ENCODE measurements around the gene LDB1.

The LDB1 gene

DNA sequence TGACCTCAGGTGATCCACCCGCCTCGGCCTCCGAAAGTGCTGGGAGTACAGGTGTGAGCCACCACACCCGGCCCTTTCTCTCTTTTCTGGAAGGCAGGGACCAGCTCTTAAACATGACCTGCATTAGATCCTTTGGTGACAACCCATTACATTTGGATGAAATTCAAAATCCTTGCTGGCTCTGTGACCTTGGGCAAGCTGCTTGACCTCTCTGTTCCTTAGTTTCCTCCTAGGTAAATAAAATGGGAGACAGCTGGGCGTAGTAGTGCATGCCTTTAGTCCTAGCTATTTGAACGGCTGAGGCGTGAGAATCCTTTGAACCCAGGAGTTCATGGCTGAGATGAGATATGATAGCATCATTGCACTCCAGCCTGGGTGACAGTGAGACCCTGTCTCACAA lies 23.7 kb downstream of the LDB1 start:
- H3K4me3 ChIP-seq (ENCODE audit: low read depth, low read length): no peak overlapping the region
- TF ChIP-seq, protein P1, sequence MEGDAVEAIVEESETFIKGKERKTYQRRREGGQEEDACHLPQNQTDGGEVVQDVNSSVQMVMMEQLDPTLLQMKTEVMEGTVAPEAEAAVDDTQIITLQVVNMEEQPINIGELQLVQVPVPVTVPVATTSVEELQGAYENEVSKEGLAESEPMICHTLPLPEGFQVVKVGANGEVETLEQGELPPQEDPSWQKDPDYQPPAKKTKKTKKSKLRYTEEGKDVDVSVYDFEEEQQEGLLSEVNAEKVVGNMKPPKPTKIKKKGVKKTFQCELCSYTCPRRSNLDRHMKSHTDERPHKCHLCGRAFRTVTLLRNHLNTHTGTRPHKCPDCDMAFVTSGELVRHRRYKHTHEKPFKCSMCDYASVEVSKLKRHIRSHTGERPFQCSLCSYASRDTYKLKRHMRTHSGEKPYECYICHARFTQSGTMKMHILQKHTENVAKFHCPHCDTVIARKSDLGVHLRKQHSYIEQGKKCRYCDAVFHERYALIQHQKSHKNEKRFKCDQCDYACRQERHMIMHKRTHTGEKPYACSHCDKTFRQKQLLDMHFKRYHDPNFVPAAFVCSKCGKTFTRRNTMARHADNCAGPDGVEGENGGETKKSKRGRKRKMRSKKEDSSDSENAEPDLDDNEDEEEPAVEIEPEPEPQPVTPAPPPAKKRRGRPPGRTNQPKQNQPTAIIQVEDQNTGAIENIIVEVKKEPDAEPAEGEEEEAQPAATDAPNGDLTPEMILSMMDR (IDR thresholded peaks at IDR 0.05; ENCODE audit: borderline replicate concordance, insufficient read depth, low read depth, low read length): no peak

DNA sequence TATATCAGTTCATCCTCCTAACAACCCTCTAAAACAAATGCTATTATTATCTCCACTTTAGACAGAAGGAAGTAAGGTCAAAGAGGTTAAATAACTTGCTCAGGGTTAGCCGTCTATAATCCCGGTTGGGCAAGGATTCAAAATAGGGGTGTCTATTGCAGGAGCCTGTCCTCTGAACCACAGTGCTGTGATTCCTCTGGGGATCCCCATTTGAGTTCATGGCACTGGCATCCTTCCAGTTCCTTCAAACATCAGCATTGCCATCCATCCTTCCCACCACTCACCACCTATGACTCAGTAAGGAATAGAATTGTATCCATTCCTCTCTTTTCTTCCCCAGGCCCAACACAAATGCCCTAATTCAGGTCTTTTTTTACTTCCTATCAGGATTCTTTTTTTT lies 29.4 kb downstream of the LDB1 start:
- TF ChIP-seq, protein P1 (IDR thresholded peaks at IDR 0.05; ENCODE audit: borderline replicate concordance, insufficient read depth, low read depth, low read length): no peak
- H3K4me3 ChIP-seq (ENCODE audit: low read depth, low read length): no peak overlapping the region

DNA sequence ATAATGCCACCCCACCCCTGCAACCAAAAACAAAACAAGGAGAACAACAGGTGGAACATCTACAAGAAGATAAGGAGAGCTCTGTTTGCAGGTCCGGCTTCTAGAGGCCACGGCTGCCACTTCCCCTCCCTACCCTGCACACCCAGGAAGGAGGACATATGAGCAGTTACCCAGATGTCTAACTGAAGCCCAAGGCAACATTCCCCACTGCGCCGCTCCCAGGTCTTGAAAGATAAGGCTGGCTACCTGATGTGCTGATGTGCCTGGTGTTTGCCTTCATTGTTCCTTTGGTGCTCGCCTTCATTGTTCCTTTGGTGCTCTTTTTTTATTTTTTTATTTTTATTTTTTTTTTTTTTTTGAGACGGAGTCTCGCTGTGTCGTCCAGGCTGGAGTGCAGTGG lies 34.0 kb downstream of the LDB1 start:
- TF ChIP-seq, protein P1 (IDR thresholded peaks at IDR 0.05; ENCODE audit: borderline replicate concordance, insufficient read depth, low read depth, low read length): no peak
- no peak overlapping the region for H3K4me3 ChIP-seq (ENCODE audit: low read depth, low read length)

DNA sequence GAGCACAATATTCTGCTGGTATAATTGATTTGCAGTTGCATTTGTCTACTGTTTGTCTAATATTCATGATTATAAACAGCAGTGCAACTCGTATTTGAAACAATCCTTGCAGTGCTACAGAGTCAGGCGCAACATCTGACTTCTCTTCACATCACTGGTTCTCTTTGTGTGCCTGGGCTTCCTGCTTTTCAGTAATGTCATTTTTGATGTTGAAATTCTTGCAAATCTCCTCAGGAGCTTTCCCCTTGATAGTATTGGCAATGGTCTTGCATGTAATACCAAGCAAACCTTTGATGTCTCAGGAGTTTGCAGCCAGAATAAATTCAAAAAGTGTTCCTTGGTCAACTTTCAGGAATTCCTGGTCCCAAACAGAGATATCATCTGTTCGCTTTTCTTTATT lies 34.8 kb downstream of the LDB1 start:
- H3K4me3 ChIP-seq (ENCODE audit: low read depth, low read length): no peak overlapping the region
- TF ChIP-seq, protein P1 (IDR thresholded peaks at IDR 0.05; ENCODE audit: borderline replicate concordance, insufficient read depth, low read depth, low read length): no peak

DNA sequence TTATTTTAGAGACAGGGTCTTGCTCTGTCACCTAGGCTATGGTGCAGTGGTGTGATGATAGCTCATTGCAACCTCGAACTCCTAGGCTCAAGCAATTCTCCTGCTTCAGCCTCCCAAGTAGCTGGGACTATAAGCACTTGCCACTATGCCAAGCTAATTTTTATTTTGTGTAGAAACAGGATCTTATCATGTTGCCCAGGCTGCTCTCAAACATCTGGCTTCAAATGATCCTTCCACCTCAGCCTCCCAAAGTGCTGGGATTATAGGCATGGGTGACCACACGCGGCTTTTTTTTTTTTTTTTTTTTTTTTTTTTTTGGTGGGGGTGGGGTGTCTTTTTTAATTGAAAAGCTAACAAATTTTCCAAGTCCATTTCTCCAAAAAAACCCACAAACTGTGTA lies 36.6 kb downstream of the LDB1 start:
- TF ChIP-seq, protein P1 (IDR thresholded peaks at IDR 0.05; ENCODE audit: borderline replicate concordance, insufficient read depth, low read depth, low read length): no peak
- no peak overlapping the region for H3K4me3 ChIP-seq (ENCODE audit: low read depth, low read length)

DNA sequence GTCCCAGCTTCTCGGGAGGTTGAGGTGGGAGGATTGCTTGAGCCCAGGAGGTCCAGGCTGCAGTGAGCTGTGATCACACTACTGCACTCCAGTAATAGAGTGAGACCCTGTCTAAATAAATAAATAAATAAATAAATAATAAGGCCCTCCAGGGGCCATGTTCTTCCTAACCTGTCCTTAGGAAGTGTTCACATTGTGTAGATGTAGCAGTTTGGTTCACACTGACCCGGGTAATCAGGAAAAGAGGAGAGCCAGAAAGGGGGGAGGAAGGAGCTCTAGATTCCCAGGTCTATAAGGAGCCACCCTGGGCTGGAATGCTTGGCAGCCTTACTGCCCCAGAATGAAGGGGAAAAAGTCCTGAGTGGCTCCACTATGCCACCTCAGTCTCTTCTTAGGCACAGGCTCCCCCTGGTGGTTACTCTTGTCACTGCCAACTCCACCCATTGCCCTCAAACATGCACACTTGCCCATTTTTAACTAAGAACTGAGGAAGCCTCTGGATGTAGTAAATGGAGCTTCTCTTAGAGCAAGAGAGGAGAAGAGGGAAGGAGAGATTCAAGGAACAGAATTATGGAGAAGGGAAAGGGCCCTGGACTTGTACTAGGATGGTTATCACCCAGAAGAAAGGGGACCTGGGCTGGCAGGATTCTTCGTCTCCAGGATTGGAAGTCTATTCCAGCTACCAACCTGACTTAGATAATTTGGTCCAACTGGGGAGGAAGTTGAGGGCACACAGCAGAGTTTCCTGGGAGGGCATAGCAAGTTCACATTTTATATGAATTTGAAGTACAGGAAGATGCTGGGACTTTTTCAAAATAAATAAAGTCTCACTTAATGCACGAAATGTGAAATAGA lies 47.3 kb downstream of the LDB1 start:
- no peak overlapping the region for H3K4me3 ChIP-seq (ENCODE audit: low read depth, low read length)
- TF ChIP-seq, protein P1 (IDR thresholded peaks at IDR 0.05; ENCODE audit: borderline replicate concordance, insufficient read depth, low read depth, low read length): peak; percentile 90

DNA sequence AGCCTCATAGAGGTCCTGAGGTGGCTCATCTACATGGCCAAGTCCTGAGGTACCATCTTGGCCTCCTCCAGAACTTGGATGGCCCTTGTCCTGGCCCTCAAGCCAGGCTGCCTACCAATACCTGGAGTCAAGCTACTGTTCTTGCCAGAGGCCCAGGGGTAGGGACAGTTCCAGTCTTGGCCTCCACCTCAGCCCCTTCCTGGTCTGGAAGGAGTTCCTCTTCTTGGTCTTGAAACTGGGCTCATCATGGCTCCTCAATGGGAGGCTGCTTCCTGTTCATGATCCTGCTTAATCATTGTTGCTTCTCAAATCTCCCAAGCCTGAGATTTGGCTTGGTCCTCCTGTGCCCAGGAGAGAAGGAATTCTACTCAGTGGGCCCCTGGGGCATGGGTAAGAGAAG lies 51.1 kb downstream of the LDB1 start:
- TF ChIP-seq, protein P1 (IDR thresholded peaks at IDR 0.05; ENCODE audit: borderline replicate concordance, insufficient read depth, low read depth, low read length): no peak
- H3K4me3 ChIP-seq (ENCODE audit: low read depth, low read length): no peak overlapping the region

All from GM12875 (cell line).